ENCODE results near the gene NT5DC3. TPM values are rescaled to one million over a fixed set of nuclear protein-coding genes. Genes with fewer than 3 reads are reported as not detected.
A peak's percentile ranks its signal among the peaks of the same experiment; 100 is the strongest.

NT5DC3 gene
- total RNA-seq, 1 donor = 22.9 TPM

- no peak overlapping the region for H3K4me3 ChIP-seq (ENCODE audit: low read depth, low read length)
- no peak for DNase-seq (ENCODE audit: low read depth)
- TF ChIP-seq, protein P1, sequence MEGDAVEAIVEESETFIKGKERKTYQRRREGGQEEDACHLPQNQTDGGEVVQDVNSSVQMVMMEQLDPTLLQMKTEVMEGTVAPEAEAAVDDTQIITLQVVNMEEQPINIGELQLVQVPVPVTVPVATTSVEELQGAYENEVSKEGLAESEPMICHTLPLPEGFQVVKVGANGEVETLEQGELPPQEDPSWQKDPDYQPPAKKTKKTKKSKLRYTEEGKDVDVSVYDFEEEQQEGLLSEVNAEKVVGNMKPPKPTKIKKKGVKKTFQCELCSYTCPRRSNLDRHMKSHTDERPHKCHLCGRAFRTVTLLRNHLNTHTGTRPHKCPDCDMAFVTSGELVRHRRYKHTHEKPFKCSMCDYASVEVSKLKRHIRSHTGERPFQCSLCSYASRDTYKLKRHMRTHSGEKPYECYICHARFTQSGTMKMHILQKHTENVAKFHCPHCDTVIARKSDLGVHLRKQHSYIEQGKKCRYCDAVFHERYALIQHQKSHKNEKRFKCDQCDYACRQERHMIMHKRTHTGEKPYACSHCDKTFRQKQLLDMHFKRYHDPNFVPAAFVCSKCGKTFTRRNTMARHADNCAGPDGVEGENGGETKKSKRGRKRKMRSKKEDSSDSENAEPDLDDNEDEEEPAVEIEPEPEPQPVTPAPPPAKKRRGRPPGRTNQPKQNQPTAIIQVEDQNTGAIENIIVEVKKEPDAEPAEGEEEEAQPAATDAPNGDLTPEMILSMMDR (IDR thresholded peaks at IDR 0.05; ENCODE audit: insufficient read depth, low read depth, low read length) = no peak
These were observed 9.4 kb upstream of the NT5DC3 start for GRCh38 chr12:103850429-103850828.

- no peak overlapping the region for H3K4me3 ChIP-seq (ENCODE audit: low read depth, low read length)
- peak; percentile 28 for DNase-seq (ENCODE audit: low read depth)
- TF ChIP-seq, protein P1 (IDR thresholded peaks at IDR 0.05; ENCODE audit: insufficient read depth, low read depth, low read length) = no peak
These were observed 8.0 kb upstream of the NT5DC3 start for GRCh38 chr12:103848917-103849491.

- TF ChIP-seq, protein P1 (IDR thresholded peaks at IDR 0.05; ENCODE audit: insufficient read depth, low read depth, low read length) = no peak
- no peak for DNase-seq (ENCODE audit: low read depth)
- H3K4me3 ChIP-seq (ENCODE audit: low read depth, low read length) = no peak overlapping the region
These were observed 7.1 kb upstream of the NT5DC3 start for GRCh38 chr12:103848143-103848542.

GRCh38 chr12:103846415-103846814 lies 5.4 kb upstream of the NT5DC3 start:
- no peak for DNase-seq (ENCODE audit: low read depth)
- TF ChIP-seq, protein P1 (IDR thresholded peaks at IDR 0.05; ENCODE audit: insufficient read depth, low read depth, low read length) = no peak
- no peak overlapping the region for H3K4me3 ChIP-seq (ENCODE audit: low read depth, low read length)

DNA sequence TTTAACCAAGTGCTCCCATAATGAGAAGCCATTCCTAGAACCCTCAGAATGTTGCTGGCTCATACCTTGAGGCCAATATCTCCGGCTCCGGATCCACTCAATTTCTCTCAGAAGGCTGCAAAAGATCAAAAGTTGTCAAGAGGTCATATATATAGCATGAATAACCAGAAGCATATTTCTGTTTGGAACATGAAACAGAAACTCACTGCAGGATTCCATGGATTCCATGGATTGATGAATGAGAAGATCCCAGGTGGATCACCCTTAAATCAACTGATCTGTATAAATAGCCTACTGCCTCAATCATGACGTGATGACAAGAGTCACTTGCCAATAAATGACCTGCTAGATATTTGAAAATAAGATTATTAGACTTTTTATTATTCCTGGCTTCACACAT lies 3.3 kb upstream of the NT5DC3 start:
- no peak for DNase-seq (ENCODE audit: low read depth)
- no peak overlapping the region for H3K4me3 ChIP-seq (ENCODE audit: low read depth, low read length)
- TF ChIP-seq, protein P1 (IDR thresholded peaks at IDR 0.05; ENCODE audit: insufficient read depth, low read depth, low read length) = no peak

DNA sequence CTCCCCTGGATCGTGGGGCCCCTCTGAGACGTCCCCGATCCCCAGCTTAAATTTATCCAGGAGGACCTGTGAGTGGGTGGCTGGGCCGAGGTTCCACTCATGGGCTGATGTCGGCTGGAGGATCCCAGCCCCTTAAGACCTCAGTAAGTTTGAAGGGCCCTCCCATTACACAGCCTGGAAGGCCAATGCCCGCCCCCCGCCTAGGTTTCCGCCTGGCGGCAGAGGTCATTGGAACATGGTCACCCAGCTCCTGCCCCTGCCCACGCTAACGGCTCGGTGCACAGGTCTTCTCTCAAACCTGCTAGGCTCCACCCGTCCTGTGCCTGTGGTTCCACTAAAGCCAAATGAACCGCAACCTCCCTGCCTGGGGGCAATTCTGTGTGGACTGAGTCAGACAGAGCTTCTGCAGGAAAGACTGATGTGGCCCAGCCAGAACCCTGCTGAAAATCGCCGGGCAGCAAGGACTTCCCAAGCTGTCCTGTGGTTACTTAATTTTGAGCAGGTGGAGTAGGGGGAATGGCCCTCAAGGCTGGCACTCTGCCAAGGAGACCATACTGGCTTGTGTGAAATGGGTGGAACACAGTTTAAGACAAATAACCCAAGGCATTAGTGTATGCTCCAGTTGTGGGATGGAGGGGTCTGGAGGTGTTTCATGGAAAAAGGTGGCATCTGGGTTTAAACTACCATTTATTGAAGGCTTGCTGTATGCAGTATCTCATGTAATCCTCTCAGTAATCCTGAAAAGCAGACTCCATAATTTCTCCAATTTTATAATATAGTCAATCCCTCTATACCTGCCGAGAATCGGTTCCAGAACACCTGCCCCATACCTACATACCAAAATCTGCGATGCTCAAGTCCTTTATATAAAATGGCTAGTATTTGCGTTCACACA lies 903 bp upstream of the NT5DC3 start:
- H3K4me3 ChIP-seq (ENCODE audit: low read depth, low read length) = peak overlapping the region; percentile 89
- TF ChIP-seq, protein P1 (IDR thresholded peaks at IDR 0.05; ENCODE audit: insufficient read depth, low read depth, low read length) = no peak
- peak; percentile 70 for DNase-seq (ENCODE audit: low read depth)

Data from fibroblast of villous mesenchyme (primary cell).